ENCODE results near the gene GFM2.
"Not testable (repeated sequence)": the region's sequence is repeated elsewhere in the genome, so short reads cannot be mapped to it uniquely, and the experiment has no call there.

GFM2 gene

DNA sequence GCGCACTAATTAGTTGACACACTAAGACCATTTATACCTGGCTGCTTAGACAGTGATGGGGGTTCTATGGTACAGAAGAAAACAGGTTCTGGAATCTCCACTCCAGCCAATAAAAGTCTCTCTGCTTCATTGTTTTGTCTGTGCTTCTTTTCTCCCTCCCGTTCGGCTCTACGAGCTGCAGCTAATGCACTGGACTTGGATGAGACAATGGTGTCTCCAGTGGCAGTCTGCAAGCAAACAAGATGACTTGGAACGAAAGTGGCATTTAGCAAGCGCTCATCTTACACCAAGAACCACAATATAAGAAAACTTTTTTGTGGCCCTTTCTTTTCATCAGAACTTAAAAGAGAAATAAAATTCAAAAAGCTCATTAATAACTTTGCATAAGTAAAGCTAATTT lies 30.2 kb downstream of the GFM2 start:
- peak in 25 of 42 donors; percentile 8 to 60 (median 27) for DNase-seq
- intact Hi-C loops (cut with DNase I): no loop called here

DNA sequence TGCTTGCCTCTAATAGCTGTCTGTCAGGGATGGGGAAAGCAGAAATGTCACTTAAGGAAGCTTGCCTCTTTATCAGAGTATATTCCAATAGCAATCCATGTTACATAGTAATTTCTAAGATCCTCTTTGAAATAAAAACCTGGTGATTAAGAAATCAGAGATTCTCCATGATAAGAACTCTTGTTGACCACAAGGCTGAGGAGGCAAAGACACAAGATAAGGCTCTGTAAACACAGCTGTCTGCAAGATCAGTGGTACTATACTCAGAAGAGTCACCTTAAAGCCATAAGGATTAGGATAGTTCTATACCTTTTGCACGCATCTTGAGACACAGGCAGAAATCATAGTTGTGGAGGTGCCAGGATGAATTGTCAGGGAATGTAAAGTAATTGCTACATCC lies 41.6 kb downstream of the GFM2 start:
- intact Hi-C loops (cut with DNase I): no loop called here
- DNase-seq: no peak

DNA sequence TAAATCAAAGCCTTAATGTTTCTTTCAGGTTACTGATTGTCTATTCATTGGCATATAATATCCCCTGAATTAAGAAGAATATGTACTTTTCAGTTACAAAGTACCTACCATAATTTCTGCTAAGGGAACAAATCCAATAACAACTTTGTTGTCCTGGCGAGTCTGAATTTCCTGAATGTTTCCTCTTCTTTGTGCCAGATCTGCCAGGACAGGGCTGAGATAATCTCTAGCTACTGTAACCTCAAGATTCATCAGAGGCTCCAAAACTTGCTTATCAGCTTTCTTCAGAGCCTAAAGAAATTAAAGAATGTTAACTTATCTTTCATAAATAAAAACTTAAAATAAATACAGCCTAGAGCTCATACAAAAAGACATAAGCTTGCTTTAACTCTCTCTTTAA lies 44.6 kb downstream of the GFM2 start:
- no peak for DNase-seq
- intact Hi-C loops (cut with DNase I): no loop called here

DNA sequence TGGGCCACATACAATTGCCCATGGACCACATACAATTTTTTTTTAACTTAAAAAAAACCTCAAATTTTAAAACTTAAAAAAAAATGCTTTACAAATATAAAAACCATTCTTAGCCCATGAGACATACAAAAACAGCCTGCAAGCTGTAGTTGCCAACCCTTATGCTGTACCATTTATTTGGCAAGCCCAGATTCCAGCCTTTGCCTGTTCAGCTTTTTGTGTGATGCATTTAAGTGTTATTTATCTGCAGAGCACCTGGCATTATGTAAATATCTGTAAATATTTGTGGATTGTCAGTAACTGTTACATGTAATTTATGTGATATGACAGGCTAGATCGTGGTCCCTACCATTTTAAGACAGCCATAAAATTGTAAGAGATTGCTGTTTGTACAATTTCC lies 49.3 kb downstream of the GFM2 start:
- DNase-seq: no peak
- intact Hi-C loops (cut with DNase I): no loop called here

DNA sequence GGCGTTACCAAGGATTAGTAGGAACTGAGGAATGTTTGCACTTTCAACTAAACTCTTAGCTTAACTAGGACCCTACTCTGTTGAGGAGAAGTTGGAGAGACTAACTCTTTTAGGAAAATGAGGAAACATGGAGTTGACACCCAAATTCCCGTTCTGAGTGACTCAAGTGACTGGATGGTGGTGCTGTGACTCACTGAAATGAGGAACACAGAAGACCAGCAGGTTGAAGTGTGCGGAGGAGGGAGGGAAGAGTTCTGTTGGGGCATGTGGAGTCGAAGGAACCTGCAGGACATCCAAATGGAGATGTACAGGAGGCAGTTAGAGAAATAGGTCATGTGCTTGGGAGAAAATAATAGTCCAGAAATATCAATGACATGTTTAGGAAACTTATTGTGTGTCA lies 73.7 kb downstream of the GFM2 start:
- intact Hi-C loops (cut with DNase I): no loop called here
- DNase-seq: no peak

DNA sequence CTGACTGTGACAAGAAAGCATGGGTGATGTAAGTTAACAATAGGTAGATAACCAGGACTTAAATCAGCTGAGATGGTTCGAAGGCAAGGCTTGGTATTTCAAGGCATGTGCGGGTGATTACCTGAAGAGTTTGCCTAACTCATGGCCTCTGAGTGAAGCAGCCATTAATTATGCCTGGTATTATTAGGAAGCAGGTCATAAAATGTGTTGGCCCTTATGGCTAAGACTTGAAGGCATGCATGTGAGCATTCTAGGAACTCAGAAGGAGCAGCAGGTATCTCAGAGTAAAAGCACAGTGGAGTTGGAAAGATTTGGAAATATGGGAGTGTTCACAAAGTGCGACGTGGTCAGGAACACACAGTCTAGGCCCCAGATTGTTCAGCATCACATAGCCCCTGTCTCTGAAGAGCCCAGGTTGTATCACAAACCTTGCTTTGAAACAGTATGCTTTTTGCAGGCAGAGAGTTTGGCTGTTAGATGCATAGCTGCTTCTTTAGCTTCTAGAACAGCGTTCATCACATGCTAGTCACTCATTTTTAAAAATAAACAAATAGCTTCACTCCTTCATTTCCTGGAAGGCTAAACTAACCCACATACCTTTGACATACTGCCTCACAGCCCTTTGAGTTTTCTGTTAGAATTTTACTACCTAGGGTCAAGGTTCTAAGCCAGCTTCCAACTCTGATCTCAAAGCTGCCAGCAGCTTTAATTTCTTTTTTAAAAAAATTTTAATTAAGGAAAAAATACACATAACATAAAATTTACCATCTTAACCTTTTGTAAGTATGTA lies 79.8 kb downstream of the GFM2 start:
- no peak for DNase-seq
- intact Hi-C loops (cut with DNase I): no loop called here

DNA sequence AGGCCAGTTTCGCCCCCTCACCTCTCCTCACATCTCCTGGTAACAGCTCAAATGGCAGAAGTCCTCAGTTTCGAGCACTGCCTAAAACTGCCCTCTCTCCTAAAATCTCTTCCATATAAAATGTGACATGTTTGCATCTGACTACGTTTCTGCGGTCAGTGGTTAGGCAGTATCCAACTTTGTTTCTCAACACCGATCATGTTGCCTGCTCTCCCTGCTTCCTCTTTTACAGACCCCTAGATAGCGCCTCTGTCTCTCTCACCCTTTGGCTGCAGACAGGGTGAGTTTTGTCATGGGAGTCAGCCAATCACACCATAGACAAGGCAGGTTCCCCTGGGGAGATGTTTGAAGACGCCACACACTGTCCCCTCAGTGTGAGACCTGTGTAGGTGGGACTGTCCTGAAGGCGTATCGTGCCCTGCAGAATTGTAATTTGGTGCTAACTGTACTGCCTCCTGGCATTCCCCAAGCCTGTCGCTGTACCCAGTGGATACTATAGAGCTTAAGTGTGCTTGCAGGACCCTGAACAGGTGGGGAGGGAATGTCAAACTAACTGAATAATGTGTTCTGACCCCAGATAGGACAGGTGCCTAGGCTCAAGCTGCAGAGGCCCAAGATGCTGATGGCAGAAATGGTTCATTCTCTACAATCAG lies 80.8 kb downstream of the GFM2 start:
- intact Hi-C loops (cut with DNase I): no loop called here
- DNase-seq: peak in 18 of 42 donors; percentile 11 to 54 (median 26)

DNA sequence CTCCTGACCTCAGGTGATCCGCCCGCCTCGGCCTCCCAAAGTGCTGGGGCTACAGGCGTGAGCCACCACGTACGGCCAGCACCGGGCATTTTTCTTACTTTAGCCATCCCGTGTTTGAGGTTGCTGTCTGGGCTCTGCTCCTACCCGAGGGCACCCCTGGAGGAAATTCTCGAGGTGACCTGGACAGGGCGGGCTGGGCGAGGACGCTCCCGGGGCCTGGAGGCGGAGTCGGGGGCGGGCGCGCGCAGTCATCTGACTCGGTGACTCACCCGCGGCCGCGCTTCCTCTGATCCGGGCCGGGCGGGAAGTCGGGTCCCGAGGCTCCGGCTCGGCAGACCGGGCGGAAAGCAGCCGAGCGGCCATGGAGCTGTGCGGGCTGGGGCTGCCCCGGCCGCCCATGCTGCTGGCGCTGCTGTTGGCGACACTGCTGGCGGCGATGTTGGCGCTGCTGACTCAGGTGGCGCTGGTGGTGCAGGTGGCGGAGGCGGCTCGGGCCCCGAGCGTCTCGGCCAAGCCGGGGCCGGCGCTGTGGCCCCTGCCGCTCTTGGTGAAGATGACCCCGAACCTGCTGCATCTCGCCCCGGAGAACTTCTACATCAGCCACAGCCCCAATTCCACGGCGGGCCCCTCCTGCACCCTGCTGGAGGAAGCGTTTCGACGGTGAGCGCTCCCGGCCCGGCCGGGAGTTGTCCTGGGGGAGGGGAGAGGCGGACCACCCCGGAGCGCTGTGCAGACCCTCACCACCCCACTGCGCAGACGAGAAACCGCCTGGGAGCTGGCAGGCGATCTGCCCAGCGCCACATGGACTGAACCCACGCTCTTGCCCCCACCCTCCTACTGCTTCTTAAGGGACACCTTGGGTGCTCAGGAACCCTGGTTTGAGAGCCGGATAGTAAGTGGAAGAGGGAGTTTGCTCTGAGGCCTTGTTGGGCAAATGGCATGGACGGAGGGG lies 81.7 kb downstream of the GFM2 start, which contains the start of gene HEXB:
Gene HEXB (plus strand): TSS at position 334 of the 952 bp plus-strand sequence. CDS start 28 bp downstream, at position 362.
- peak; percentile 73 to 96 (median 89) for DNase-seq
- intact Hi-C loops (cut with DNase I): no loop called here

DNA sequence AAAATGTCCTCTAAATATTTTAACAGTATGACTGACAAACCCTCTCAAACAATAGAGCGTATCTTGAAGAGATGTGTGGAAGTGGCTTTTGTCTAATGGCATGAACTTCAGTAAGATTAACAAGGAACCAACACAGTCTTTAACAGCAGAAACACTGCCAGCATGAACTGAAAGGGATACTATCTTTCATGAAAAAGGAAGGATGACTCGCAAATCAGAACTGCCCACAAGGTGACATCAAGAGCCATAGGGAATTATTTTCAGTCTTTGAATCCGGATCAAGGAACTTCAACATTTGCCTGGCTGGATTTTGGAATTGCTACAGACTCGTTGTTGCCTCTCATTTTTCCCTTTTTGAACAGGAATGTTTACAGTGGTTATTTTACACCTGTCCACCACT lies 87.0 kb downstream of the GFM2 start:
- intact Hi-C loops (cut with DNase I): loop anchor here (10.0 kb wide), 1 partner anchor 85 kb away; the partner anchor contains the start of genes GFM2 and NSA2
- DNase-seq: peak in 1 of 42 donors; percentile 5

DNA sequence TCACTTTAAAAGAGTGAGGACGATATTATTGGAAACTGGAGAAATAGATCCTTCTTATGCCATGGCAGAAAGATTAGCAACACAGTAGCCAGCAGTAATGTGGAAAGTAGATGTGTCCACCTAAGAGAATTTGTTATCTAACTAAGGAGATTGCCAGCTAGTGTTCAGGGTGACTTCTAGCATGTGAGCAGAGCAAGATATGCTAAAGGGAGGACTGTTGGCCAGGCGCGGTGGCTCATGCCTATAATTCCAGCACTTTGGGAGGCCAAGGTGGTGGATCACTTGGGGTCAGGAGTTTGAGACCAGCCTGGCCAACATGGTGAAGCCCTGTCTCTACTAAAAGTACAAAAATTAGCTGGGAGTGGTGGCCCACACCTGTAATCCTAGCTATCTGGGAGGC lies 87.6 kb downstream of the GFM2 start:
- DNase-seq: peak in 1 of 42 donors; percentile 15
- intact Hi-C loops (cut with DNase I): loop anchor here (10.0 kb wide), 1 partner anchor 86 kb away; the partner anchor contains the start of genes GFM2 and NSA2

DNA sequence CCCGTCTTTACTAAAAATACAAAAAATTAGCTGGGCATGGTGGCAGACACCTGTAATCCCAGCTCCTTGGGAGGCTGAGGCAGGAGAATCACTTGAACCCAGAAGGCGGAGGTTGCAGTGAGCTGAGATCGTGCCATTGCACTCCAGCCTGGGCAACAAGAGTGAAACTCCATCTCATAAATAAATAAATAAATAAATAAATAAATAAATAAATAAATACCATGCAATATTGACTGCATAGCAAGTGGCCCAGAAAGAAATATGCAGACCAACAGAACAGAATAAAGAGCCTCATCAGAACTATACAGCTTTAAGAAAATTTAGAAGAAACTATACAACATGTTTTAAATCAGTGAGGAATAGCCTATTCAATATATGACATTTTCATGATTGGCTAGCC lies 88.8 kb downstream of the GFM2 start:
- DNase-seq: not testable (repeated sequence)
- intact Hi-C loops (cut with DNase I): loop anchor here (10.0 kb wide), 1 partner anchor 87 kb away; the partner anchor contains the start of genes GFM2 and NSA2

DNA sequence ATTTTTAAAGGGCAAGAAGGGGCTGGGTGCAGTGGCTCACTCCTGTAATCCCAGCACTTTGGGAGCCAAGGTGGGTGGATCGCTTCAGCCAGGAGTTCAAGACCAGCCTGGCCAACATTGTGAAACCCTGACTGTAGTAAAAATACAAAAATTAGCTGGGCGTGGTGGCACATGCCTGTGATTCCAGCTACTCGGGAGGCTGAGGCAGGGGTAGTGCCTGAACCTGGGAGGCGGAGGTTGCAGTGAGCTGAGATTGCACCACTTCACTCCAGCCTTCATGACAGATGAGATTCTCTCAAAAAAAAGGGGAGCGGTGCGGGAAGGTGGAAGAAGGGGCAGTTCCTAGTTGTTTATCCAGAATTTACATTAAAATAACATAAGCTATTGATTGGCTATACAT lies 90.5 kb downstream of the GFM2 start:
- intact Hi-C loops (cut with DNase I): loop anchor here (10.0 kb wide), 1 partner anchor 88 kb away; the partner anchor contains the start of genes GFM2 and NSA2
- DNase-seq: peak in 1 of 42 donors; percentile 26

DNA sequence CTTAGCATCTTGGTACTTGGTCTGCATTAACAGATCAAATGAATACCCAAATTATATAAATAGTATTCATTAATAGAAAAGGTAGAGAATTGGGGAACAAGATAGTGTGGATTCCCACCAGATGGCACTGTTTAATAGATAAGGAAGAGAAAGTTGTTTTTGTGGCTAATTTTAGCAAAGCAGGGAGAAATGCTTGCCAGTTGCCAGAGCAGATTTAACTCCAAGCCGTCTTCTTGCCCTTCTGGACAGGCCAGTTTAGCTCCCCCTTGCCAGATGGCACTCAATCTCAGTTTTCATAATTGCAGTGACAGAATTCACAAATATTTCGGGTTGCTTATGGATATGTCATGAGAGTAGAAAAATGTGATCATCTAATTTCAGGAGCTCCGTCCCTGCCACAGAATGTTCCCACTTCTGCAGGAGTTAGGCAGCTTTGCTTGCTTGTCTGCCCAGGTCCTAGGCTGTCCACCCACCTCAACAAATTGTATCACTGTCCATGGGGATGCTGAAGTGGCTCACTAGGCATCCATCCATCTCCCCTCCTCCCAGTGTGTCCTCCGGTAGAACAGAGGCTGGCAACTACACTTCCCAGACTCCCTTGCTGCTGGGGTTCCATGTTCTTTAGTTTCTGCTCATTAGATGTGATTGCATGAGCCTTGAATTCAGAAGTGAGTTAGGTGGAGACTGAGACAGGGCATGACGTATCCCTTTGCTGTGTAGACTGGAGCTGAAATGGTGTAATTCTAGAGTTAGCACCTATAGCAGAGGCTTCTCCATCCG lies 93.7 kb downstream of the GFM2 start:
- peak; percentile 15 to 84 (median 62) for DNase-seq
- intact Hi-C loops (cut with DNase I): loop anchor here (2.0 to 10.0 kb wide), 2 partner anchors 92 to 246 kb away; partner anchors contain the start of genes GFM2 and NSA2

DNA sequence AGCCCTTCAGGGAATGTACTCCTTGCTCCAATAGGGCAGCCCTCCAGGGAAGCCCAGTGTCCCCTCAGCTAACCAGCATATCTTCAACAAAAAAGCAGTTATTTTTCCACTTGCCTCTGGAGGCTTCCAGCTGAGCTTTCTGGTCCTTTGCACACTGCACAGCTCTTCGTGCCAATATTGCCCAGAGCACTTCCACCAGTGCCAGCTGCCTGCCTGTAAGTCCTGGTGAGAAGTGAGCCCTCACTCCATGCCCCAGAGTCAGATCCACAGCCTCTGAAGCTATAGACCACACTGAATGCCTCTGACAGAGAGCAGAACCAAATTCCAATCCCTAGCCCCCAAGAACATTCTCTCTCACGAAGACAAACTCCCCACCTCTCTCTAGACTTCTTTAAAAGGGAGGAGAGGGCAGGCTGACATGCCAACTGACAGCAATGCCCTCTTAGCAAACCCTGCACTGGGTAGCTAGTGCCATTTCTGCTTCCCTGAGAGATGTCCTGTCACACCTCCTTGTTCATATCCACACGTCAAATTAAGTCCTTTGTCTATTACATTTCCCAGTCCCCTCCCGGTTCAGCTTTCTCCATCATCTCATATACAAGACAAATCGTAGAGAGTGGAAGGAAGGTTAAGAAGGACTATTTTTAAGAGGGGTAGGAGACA lies 94.6 kb downstream of the GFM2 start:
- DNase-seq: peak in 1 of 42 donors; percentile 34
- intact Hi-C loops (cut with DNase I): loop anchor here (2.0 to 10.0 kb wide), 2 partner anchors 92 to 246 kb away; partner anchors contain the start of genes GFM2 and NSA2
